Common myeloid progenitor, CD34-positive (primary cell): Measurements from ENCODE around the gene BBX.

Experiments
- CTCF ChIA-PET: fragments of 350-600 bp; sonication (Branson Sonifier 250); formaldehyde crosslinking; loops from one replicate; lab custom pipeline; 2021; ENCODE audit warnings: antibody characterized with exemption; lab: Charles Lee
- POLR2A ChIA-PET: fragments of 350-600 bp; sonication (Branson Sonifier 250); formaldehyde crosslinking; loops from one replicate; lab custom pipeline; 2021; ENCODE audit warnings: antibody characterized with exemption; lab: Charles Lee
- DNase-seq, 3 donors: peaks; one replicate each; pipeline versions ENCODE4 v3.0.0 to v3.0.0-alpha.2; 2013
- H3K27ac ChIP-seq, 2 experiments: 1 replicate in 1 of 2; 2 replicates in 1 of 2; pipeline ENCODE4 v1.7.0; 2013; ENCODE audit warnings: inconsistent platforms in 2 of 2, low read length in 2 of 2, mild to moderate bottlenecking in 2 of 2, low read depth in 1 of 2, moderate library complexity in 1 of 2; ENCODE audit not compliant: severe bottlenecking in 2 of 2, insufficient read depth in 1 of 2, poor library complexity in 1 of 2
- H3K27me3 ChIP-seq, 5 experiments: replicated peaks in 2 of 5; 1 replicate in 3 of 5; 2 replicates in 2 of 5; pipeline versions ENCODE4 v1.6.1 to v1.7.0; 2013; ENCODE audit warnings: low read length in 4 of 5, mild to moderate bottlenecking in 2 of 5, moderate library complexity in 2 of 5, inconsistent platforms in 1 of 5; ENCODE audit not compliant: insufficient read depth in 5 of 5, control insufficient read depth in 4 of 5
- H3K36me3 ChIP-seq, 4 experiments: 1 replicate in 2 of 4; 2 replicates in 2 of 4; pipeline versions ENCODE4 v1.6.1 to v1.7.0; 2013; ENCODE audit warnings: low read length in 3 of 4, control low read depth in 1 of 4, mild to moderate bottlenecking in 1 of 4; ENCODE audit not compliant: control insufficient read depth in 4 of 4, insufficient read depth in 4 of 4
- H3K4me1 ChIP-seq, 4 experiments: 1 replicate in 3 of 4; 2 replicates in 1 of 4; pipeline versions ENCODE4 v1.6.1 to v1.7.1; 2013; ENCODE audit warnings: low read length in 3 of 4, mild to moderate bottlenecking in 3 of 4, control low read depth in 1 of 4, inconsistent platforms in 1 of 4, moderate library complexity in 1 of 4; ENCODE audit not compliant: control insufficient read depth in 4 of 4, insufficient read depth in 4 of 4; ENCODE audit errors: control extremely low read depth in 1 of 4
- H3K4me3 ChIP-seq, 7 experiments: 1 replicate in 4 of 7; 2 replicates in 3 of 7; pipeline versions ENCODE4 v1.5.1 to v1.7.0; 2013; ENCODE audit warnings: mild to moderate bottlenecking in 7 of 7, low read length in 6 of 7, moderate library complexity in 6 of 7, inconsistent platforms in 2 of 7, low read depth in 2 of 7, control low read depth in 1 of 7; ENCODE audit not compliant: insufficient read depth in 4 of 7, control insufficient read depth in 1 of 7; ENCODE audit errors: extremely low read depth in 1 of 7
- H3K9me3 ChIP-seq, 5 experiments: 1 replicate in 4 of 5; 2 replicates in 1 of 5; pipeline versions ENCODE4 v1.6.1 to v1.7.1; 2013; ENCODE audit warnings: low read length in 4 of 5, mild to moderate bottlenecking in 2 of 5, inconsistent platforms in 1 of 5, low read depth in 1 of 5, moderate library complexity in 1 of 5; ENCODE audit not compliant: control insufficient read depth in 4 of 5, insufficient read depth in 2 of 5; ENCODE audit errors: control extremely low read depth in 1 of 5
- WGBS: methylation state at CpG from one replicate; pipeline ENCODE4 v1.1.5; 2013; ENCODE audit not compliant: insufficient coverage; 5-methylcytosine and 5-hydroxymethylcytosine counted together

BBX gene

DNA sequence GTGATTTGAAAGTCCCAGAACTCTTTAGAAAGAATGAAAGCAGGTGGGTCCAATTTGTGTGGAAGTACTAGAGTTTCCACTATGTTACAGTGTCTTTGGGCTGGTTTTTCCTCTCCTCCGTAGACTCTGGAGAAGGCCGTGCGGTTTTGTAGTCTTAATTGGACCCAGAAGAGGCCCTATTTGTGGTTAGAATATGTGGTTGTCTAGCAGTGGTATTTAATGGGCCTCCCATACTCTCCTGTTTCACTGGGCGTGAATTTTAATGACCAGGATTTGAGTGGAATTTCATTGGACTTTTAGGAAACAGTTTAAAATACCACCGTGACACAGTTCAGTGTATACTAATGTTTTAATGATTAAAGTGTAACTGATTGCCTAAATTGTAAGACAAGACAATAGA is 182.3 kb downstream of the BBX start:
- no peak for DNase-seq
- WGBS: 93% methylated on average over 2 of the region's 5 CpGs

GRCh38 chr3:107710851-107711250 is 188.1 kb downstream of the BBX start:
- ChIA-PET POLR2A (no interaction called here), CTCF (interaction anchor here (1.0 to 1.9 kb wide), 6 partner anchors 9 to 48 kb away, joined by 3 to 7 read pairs (median 4); no protein-coding TSS in a partner anchor)
- Histone ChIP-seq H3K4me1 (no peaks in the 10 kb centered on the region), H3K27me3 (no peaks in the 10 kb centered on the region), H3K36me3 (peaks cover 14 to 29% (median 19%) of the 10 kb centered on the region in 4 experiments), H3K4me3 (no peak overlapping the region), H3K9me3 (no peaks in the 10 kb centered on the region), H3K27ac (no peak overlapping the region)
- 89% methylated on average over 4 of the region's 5 CpGs for WGBS
- peak in 2 of 3 donors; percentile 16 to 32 for DNase-seq

More for the DNA sequence above, 182.3 kb downstream of the BBX start:
- Histone ChIP-seq H3K27ac (no peak overlapping the region), H3K27me3 (no peaks in the 10 kb centered on the region), H3K9me3 (no peaks in the 10 kb centered on the region), H3K36me3 (peaks cover 0 to 6% (median under 1%) of the 10 kb centered on the region in 4 experiments), H3K4me3 (no peak overlapping the region), H3K4me1 (no peaks in the 10 kb centered on the region)
- POLR2A ChIA-PET: no interaction called here
- CTCF ChIA-PET: no interaction called here

DNA sequence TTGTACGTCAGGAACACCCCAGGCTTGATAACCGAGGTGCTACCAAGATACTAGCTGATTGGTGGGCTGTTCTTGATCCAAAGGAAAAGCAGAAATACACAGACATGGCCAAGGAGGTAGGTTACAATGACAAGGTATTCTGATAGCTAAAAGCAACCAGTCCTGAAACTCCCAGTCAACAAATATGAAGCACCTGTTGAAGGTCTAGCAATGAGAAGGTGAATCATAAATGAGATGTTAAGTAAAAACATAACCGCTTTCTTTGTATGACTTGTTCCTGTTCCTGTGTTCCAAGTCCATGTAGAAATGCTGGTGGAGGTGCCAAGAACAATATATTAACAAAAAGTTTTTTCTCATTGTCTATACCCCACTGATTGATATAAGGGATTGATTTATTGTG is 194.0 kb downstream of the BBX start:
- 93% methylated on average over 2 of the region's 3 CpGs for WGBS
- H3K36me3 ChIP-seq: peaks cover 15 to 33% (median 22%) of the 10 kb centered on the region in 4 experiments
- no peak for DNase-seq
- H3K9me3 ChIP-seq: no peaks in the 10 kb centered on the region
- H3K27ac ChIP-seq: no peak overlapping the region
- no peaks in the 10 kb centered on the region for H3K27me3 ChIP-seq
- ChIA-PET CTCF (interaction anchor here (1.0 to 1.2 kb wide), 2 partner anchors 13 to 27 kb away, joined by 3 to 4 read pairs; no protein-coding TSS in a partner anchor), POLR2A (no interaction called here)
- no peaks in the 10 kb centered on the region for H3K4me1 ChIP-seq
- H3K4me3 ChIP-seq: no peak overlapping the region

- H3K27me3 ChIP-seq: no peaks in the 10 kb centered on the region
- DNase-seq: no peak
- H3K9me3 ChIP-seq: no peaks in the 10 kb centered on the region
- H3K27ac ChIP-seq: no peak overlapping the region
- no peak overlapping the region for H3K4me3 ChIP-seq
- CTCF ChIA-PET: no interaction called here
- H3K4me1 ChIP-seq: no peaks in the 10 kb centered on the region
- peaks cover 6 to 22% (median 15%) of the 10 kb centered on the region in 4 experiments for H3K36me3 ChIP-seq
- POLR2A ChIA-PET: no interaction called here
- no CpG with 5 or more reads among the region's 2 CpGs for WGBS
Observed at GRCh38 chr3:107718547-107718946, 195.8 kb downstream of the BBX start.

DNA sequence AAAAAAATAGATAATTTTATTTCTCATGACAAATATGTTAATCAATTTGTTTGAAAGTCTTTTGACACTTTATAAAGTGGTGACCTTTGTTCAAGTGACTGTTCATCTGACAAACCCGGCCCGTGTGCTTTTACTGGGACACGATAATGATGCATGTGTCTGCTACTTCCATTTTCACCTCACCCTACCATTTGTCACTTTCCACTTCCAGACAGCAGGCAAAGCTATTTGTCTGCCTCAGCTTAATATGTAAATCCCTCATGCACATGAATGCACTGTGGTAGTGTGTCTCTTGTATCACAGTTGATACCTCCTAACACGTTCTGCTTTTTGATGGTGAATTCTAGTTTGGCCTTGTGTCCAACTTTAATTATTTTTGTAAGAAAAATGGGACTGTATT is 204.3 kb downstream of the BBX start:
- Histone ChIP-seq H3K27me3 (no peaks in the 10 kb centered on the region), H3K4me1 (no peaks in the 10 kb centered on the region), H3K9me3 (no peaks in the 10 kb centered on the region), H3K36me3 (peaks cover 10 to 16% (median 11%) of the 10 kb centered on the region in 4 experiments), H3K4me3 (no peak overlapping the region), H3K27ac (no peak overlapping the region)
- WGBS: 100% methylated on average over 3 of the region's 4 CpGs
- ChIA-PET CTCF (interaction anchor here (1.5 to 4.4 kb wide), 3 partner anchors 13 to 50 kb away, joined by 4 to 30 read pairs (median 10); no protein-coding TSS in a partner anchor), POLR2A (no interaction called here)
- no peak for DNase-seq

GRCh38 chr3:107729686-107730085 is 206.9 kb downstream of the BBX start:
- H3K27ac ChIP-seq: no peak overlapping the region
- no peaks in the 10 kb centered on the region for H3K9me3 ChIP-seq
- no peaks in the 10 kb centered on the region for H3K4me1 ChIP-seq
- POLR2A ChIA-PET: no interaction called here
- no peak overlapping the region for H3K4me3 ChIP-seq
- WGBS: 100% methylated on average over 3 of the region's 4 CpGs
- no peaks in the 10 kb centered on the region for H3K27me3 ChIP-seq
- CTCF ChIA-PET: interaction anchor here (1.1 to 4.4 kb wide), 4 partner anchors 10 to 157 kb away, joined by 3 to 30 read pairs (median 4); no protein-coding TSS in a partner anchor
- DNase-seq: no peak
- peaks cover 14 to 29% (median 22%) of the 10 kb centered on the region in 4 experiments for H3K36me3 ChIP-seq

GRCh38 chr3:107734317-107734716 is 211.6 kb downstream of the BBX start:
- peaks cover 0 to 3% (median under 1%) of the 10 kb centered on the region in 4 experiments for H3K4me1 ChIP-seq
- no peak for DNase-seq
- no peaks in the 10 kb centered on the region for H3K27me3 ChIP-seq
- 90% methylated on average over 2 of the region's 3 CpGs for WGBS
- H3K4me3 ChIP-seq: no peak overlapping the region
- ChIA-PET CTCF (interaction anchor here (1.2 kb wide), 1 partner anchor 75 kb away, joined by 3 read pairs; no protein-coding TSS in a partner anchor), POLR2A (no interaction called here)
- H3K9me3 ChIP-seq: no peaks in the 10 kb centered on the region
- H3K27ac ChIP-seq: no peak overlapping the region
- H3K36me3 ChIP-seq: peaks cover 11 to 26% (median 17%) of the 10 kb centered on the region in 4 experiments
